Transverse colon (tissue), 4 donors: ENCODE measurements around the gene PDZD2. TPM values are rescaled to one million over a fixed set of nuclear protein-coding genes. Genes with fewer than 3 reads are reported as not detected.
"Not testable (repeated sequence)": the region's sequence is repeated elsewhere in the genome, so short reads cannot be mapped to it uniquely, and the experiment has no call there.

Experiments
- DNase-seq: peaks from one replicate; pipeline ENCODE4 v3.0.0-alpha.2; 2019
- H3K27ac ChIP-seq, 4 donors: fragments of 200-600 bp; sonication (generic); 2 replicates each; pipeline ENCODE4 v1.5.1; 2016 to 2018; ENCODE audit warnings: inconsistent platforms in 4 of 4
- H3K27me3 ChIP-seq: fragments of 200-600 bp; sonication (generic); 2 replicates; pipeline ENCODE4 v1.5.1; 2017; ENCODE audit warnings: inconsistent platforms
- H3K36me3 ChIP-seq, 4 donors: fragments of 200-600 bp; sonication (generic); 2 replicates each; pipeline ENCODE4 v1.5.1; 2017 to 2019; ENCODE audit warnings: inconsistent platforms in 4 of 4
- H3K4me1 ChIP-seq, 4 donors: fragments of 200-600 bp; sonication (generic); 2 replicates each; pipeline ENCODE4 v1.5.1; 2017 to 2020; ENCODE audit warnings: inconsistent platforms in 4 of 4
- H3K4me3 ChIP-seq, 4 donors: fragments of 200-600 bp; sonication (generic); 1 replicate in 1 of 4; 2 replicates in 3 of 4; pipeline versions ENCODE4 v1.5.1 to v1.6.1; 2017 to 2019; ENCODE audit warnings: inconsistent platforms in 4 of 4
- H3K9me3 ChIP-seq, 2 donors: fragments of 200-600 bp; sonication (generic); 2 replicates each; pipeline ENCODE4 v1.5.1; 2017 to 2019; ENCODE audit warnings: inconsistent platforms in 2 of 2
- EP300 ChIP-seq: sonication (generic); formaldehyde crosslinking; IDR thresholded peaks from one replicate; pipeline ENCODE4 v1.6.1; 2017; ENCODE audit warnings: antibody characterized with exemption, low read depth
- POLR2A ChIP-seq: fragments of 450-650 bp; IDR thresholded peaks from one replicate; pipeline ENCODE4 v1.6.1; 2016; ENCODE audit warnings: antibody characterized with exemption, mild to moderate bottlenecking, moderate library complexity
- POLR2AphosphoS5 ChIP-seq, 3 donors: sonication (generic); formaldehyde crosslinking; IDR thresholded peaks; one replicate each; pipeline ENCODE4 v1.6.1; 2016; ENCODE audit warnings: antibody characterized with exemption in 3 of 3
- WGBS, 2 donors: methylation state at CpG; one replicate each; pipeline ENCODE4 v1.1.5; 2018; ENCODE audit warnings: low coverage in 1 of 2; 5-methylcytosine and 5-hydroxymethylcytosine counted together
- in situ Hi-C, 4 donors: fragments of 200-750 bp; cut with MboI; loops; one replicate each; pipeline versions ENCODE4 v1.15.0 to v1.15.1; 2017; ENCODE audit warnings: low sequenced_read_pairs in 3 of 4, low pct_ligation_motif_present in 1 of 4, low pct_unique_long_range_greater_than_20kb in 1 of 4
- intact Hi-C: fragments of 100-400 bp; cut with DNase I; formaldehyde crosslinking; loops from one replicate; pipeline ENCODE4 v1.15.1; 2023; ENCODE audit warnings: low total_unique reads
- total RNA-seq, 4 donors: library from RNA; depleted of rRNA; stranded (reverse); fragments of >200 nt; gene quantifications; one replicate each; pipeline ENCODE4 v1.1.0, GENCODE V29; 2016
- TF ChIP-seq, protein P1 (sequence below), 5 experiments: fragments of 200-600 bp in 3 of 5; fragments of 450-650 bp in 2 of 5; sonication (generic) in 3 of 5; IDR thresholded peaks; 1 replicate in 2 of 5; 2 replicates in 3 of 5; pipeline ENCODE4 v1.5.1; 2016 to 2017; ENCODE audit warnings: antibody characterized with exemption in 5 of 5, inconsistent platforms in 3 of 5, mild to moderate bottlenecking in 2 of 5, moderate library complexity in 1 of 5

Gene PDZD2
- total RNA-seq, 4 donors from 2014 or later: 2.0 to 3.7 (median 2.8) TPM

DNA sequence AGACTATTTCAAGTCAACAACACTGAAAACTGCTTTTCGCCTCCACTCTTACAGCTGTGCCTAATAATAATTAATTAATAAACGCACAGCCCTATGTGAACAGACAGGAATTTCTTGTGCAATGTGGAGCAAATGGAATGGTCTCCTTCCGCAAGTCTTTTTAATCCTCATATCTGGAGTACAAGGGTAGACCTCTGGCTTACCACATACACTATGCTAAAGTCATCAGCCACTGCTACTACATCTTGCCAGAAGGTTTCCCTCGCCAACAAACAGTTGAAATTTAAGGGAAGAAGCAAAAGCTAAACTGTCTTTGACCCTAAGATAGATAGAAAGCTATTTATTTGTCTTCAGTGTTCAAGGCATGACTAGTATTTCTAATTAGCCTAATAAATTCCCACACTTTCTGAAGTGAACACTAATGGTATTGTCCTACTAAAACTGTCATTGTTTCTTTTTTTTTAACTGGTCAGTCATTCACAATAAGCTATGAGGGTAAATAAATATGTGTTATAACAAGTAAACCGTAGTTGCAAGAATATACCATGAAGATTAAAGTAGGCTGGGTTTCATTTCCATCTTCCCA lies 471.3 kb downstream of the PDZD2 start:
- no peak for DNase-seq
- intact Hi-C loops: no loop called here
- no peaks in the 10 kb centered on the region for H3K27me3 ChIP-seq
- H3K4me3 ChIP-seq: no peak overlapping the region
- H3K36me3 ChIP-seq: peaks cover 0 to 55% (median 19%) of the 10 kb centered on the region in 4 donors
- H3K27ac ChIP-seq: no peak overlapping the region
- TF ChIP-seq POLR2AphosphoS5 (IDR thresholded peaks at IDR 0.05) (no peak), EP300 (no peak), POLR2A (no peak)
- TF ChIP-seq, protein P1, sequence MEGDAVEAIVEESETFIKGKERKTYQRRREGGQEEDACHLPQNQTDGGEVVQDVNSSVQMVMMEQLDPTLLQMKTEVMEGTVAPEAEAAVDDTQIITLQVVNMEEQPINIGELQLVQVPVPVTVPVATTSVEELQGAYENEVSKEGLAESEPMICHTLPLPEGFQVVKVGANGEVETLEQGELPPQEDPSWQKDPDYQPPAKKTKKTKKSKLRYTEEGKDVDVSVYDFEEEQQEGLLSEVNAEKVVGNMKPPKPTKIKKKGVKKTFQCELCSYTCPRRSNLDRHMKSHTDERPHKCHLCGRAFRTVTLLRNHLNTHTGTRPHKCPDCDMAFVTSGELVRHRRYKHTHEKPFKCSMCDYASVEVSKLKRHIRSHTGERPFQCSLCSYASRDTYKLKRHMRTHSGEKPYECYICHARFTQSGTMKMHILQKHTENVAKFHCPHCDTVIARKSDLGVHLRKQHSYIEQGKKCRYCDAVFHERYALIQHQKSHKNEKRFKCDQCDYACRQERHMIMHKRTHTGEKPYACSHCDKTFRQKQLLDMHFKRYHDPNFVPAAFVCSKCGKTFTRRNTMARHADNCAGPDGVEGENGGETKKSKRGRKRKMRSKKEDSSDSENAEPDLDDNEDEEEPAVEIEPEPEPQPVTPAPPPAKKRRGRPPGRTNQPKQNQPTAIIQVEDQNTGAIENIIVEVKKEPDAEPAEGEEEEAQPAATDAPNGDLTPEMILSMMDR (IDR thresholded peaks at IDR 0.05): no peak
- in situ Hi-C loops: no loop called here
- 90 to 93% methylated on average over 3 to 5 of the region's 5 CpGs for WGBS, 2 donors
- no peaks in the 10 kb centered on the region for H3K9me3 ChIP-seq
- H3K4me1 ChIP-seq: no peaks in the 10 kb centered on the region

DNA sequence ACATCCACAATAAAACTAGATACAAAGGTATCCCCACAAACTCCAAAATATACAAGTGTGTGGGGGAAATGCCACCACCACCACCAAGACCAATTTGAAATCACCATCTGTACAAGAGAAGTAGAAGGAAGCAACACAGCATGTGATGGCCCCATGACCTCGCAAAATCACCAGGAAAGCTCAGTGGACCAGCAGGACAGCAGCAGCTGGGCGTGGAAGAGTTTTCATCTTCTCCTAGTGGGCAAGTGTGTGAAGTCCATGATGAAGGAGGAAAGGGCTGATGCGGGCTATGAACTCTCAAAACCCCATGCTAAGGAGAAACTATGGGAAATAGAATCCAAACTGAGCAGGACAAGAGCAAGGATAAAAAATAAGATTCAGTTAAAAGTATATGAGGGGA lies 477.1 kb downstream of the PDZD2 start:
- Histone ChIP-seq H3K27ac (no peak overlapping the region), H3K4me1 (no peaks in the 10 kb centered on the region), H3K9me3 (no peaks in the 10 kb centered on the region), H3K27me3 (no peaks in the 10 kb centered on the region), H3K36me3 (peaks cover 0 to 41% (median 17%) of the 10 kb centered on the region in 4 donors), H3K4me3 (no peak overlapping the region)
- in situ Hi-C loops (no loop called here), intact Hi-C loops (no loop called here)
- TF ChIP-seq POLR2AphosphoS5 (IDR thresholded peaks at IDR 0.05): no peak
- no peak for TF ChIP-seq EP300
- TF ChIP-seq, protein P1 (IDR thresholded peaks at IDR 0.05): no peak
- no peak for TF ChIP-seq POLR2A
- 87 to 92% methylated on average over 2 to 3 of the region's 3 CpGs for WGBS, 2 donors
- DNase-seq: no peak

DNA sequence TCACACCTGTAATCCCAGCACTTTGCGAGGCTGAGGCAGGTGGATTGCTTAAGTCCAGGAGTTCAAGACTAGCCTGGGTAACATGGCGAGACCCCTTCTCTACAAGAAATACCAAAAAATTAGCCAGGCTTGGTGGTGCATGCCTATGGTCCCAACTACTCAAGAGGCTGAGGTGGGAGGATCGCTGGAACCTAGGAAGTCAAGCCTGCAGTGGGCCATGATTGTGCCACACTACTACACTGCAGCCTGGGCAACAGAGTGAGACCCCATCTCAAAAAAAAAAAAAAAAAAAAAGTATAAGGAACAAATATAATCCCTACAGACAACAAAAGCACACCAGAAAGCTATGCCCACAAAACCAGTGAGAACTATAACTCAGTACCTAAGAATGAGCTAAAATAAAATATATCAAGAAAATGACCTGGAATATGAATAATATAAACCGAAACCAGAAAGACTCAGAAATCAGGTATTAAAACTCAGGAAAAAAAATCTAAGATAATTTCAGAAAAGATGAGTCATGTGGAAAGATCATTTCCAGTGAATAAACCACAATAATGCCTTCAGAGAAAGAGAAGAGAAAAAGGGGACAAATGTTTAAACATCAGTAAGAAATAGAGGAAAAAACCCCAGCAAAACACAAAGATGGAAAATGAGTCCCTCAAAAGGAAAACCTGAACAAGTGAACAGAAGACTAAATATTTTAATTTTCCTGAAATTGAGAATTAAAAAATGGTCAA lies 477.8 kb downstream of the PDZD2 start:
- Histone ChIP-seq H3K4me3 (no peak overlapping the region), H3K36me3 (peaks cover 0 to 37% (median 16%) of the 10 kb centered on the region in 4 donors), H3K27me3 (no peaks in the 10 kb centered on the region), H3K27ac (no peak overlapping the region), H3K4me1 (no peaks in the 10 kb centered on the region), H3K9me3 (no peaks in the 10 kb centered on the region)
- TF ChIP-seq POLR2A (no peak), EP300 (no peak), POLR2AphosphoS5 (IDR thresholded peaks at IDR 0.05) (no peak)
- TF ChIP-seq, protein P1 (IDR thresholded peaks at IDR 0.05): no peak
- 95 to 100% methylated on average over 1 to 4 of the region's 4 CpGs for WGBS, 2 donors
- DNase-seq: no peak
- in situ Hi-C loops (no loop called here), intact Hi-C loops (no loop called here)

DNA sequence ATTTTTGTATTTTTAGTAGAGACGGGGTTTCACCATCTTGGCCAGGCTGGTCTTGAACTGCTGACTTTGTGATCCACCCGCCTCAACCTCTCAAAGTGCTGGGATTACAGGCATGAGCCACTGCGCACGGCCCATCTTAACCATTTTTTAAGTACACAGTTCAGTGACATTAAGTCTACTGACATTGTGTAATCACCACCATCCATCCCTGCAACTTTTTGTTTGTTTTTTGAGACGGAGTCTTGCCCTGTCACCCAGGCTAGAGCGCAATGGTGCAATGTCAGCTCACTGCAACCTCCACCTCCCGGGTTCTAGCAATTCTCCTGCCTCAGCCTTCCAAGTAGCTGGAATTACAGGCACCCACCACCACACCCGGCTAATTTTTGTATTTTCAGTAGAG lies 480.0 kb downstream of the PDZD2 start:
- intact Hi-C loops: not testable (repeated sequence)
- peaks cover 0 to 25% (median 11%) of the 10 kb centered on the region in 4 donors for H3K36me3 ChIP-seq

More for the DNA sequence above, 480.0 kb downstream of the PDZD2 start:
- H3K4me1 ChIP-seq, H3K9me3 ChIP-seq, H3K27ac ChIP-seq, DNase-seq, in situ Hi-C loops, H3K27me3 ChIP-seq, H3K4me3 ChIP-seq: not testable (repeated sequence)
- 96 to 100% methylated on average over 4 to 8 of the region's 8 CpGs for WGBS, 2 donors
